ENCODE measurements around the gene DFFB. TPM values are rescaled to one million over a fixed set of nuclear protein-coding genes. Genes with fewer than 3 reads are reported as not detected.

Gene DFFB
- total and polyA plus RNA-seq, 9 of the 15 experiments (the other 6 are each of a cell fraction or from before 2014, with no cell fraction given) = 2.3 to 15.8 (median 11.5) TPM

DNA sequence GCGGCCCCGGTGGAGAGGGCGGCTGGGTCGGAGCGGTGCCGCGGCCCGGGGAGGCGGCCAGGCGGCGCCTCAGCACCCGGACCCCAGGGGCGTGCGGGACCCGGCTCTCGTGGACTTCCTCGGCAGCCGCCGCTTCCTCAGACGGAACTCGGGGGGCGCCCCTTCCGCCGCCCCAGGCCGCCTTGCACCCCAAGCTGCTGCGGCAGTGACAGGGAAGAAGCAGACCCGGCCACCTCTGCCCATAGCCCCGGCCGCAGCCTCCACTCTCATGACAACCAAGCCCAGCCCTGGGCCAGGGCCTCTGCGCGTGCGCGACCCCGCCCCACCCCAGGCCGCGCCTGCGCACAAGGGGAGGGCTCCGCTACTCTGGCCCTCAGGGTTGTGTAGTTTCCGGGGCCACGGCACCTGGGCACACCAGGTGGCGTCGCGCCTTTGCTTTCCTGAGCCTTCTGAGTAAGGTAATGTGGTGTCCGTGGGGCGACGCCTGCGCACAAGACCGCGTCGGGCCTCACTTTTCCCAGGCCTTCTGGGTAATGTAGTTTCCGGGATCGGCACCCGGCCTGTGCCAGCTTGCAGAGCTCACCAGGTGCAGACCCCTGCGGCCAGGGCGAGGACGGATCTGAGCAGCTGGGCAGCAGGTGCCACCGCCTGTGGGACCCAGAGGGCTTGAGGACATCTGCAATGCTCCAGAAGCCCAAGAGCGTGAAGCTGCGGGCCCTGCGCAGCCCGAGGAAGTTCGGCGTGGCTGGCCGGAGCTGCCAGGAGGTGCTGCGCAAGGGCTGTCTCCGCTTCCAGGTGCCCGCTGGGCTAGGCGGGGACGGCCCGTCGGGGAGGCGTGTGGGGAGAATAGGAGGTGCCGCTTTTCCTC is at the start of gene DFFB, which contains the start of gene CEP104 (continued):
- TF ChIP-seq CBX8 (IDR thresholded peaks at IDR 0.05; ENCODE audit: borderline replicate concordance, extremely low read depth, low read depth, low read length, poor library complexity, severe bottlenecking) = no peak
- peak; percentile 73 for TF ChIP-seq CCNT2 (IDR thresholded peaks at IDR 0.05; ENCODE audit: borderline replicate concordance, extremely low read depth, insufficient read length, low read depth, low read length)
- peak; percentile 13; the same call in 1 of the 2 replicates for TF ChIP-seq ESRRA (IDR thresholded peaks at IDR 0.05; ENCODE audit: borderline replicate concordance, low read depth)
- TF ChIP-seq USF1 (CRISPR knock-in tag; IDR thresholded peaks at IDR 0.05) = peak; percentile 20; the same call in 1 of the 2 replicates
- TF ChIP-seq ZNF140 (CRISPR knock-in tag; IDR thresholded peaks at IDR 0.05) = no peak
- no peak for TF ChIP-seq TEAD2 (tag; IDR thresholded peaks at IDR 0.05)
- peak; percentile 76 for TF ChIP-seq POLR2G (IDR thresholded peaks at IDR 0.05; ENCODE audit: low read depth, low read length)
- TF ChIP-seq ZNF263 (CRISPR knock-in tag; IDR thresholded peaks at IDR 0.05; ENCODE audit: borderline replicate concordance) = no peak
- peak; percentile 90 for TF ChIP-seq ZFX (CRISPR knock-in tag; IDR thresholded peaks at IDR 0.05)
- TF ChIP-seq MBD1 (CRISPR knock-in tag; IDR thresholded peaks at IDR 0.05) = no peak
- no peak for TF ChIP-seq MCM7 (IDR thresholded peaks at IDR 0.05)
- no peak for TF ChIP-seq ZNF239 (CRISPR knock-in tag; IDR thresholded peaks at IDR 0.05)
- TF ChIP-seq, protein P1, sequence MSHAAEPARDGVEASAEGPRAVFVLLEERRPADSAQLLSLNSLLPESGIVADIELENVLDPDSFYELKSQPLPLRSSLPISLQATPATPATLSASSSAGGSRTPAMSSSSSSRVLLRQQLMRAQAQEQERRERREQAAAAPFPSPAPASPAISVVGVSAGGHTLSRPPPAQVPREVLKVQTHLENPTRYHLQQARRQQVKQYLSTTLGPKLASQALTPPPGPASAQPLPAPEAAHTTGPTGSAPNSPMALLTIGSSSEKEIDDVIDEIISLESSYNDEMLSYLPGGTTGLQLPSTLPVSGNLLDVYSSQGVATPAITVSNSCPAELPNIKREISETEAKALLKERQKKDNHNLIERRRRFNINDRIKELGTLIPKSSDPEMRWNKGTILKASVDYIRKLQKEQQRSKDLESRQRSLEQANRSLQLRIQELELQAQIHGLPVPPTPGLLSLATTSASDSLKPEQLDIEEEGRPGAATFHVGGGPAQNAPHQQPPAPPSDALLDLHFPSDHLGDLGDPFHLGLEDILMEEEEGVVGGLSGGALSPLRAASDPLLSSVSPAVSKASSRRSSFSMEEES (CRISPR knock-in tag; IDR thresholded peaks at IDR 0.05) = no peak
- TF ChIP-seq, protein P2, sequence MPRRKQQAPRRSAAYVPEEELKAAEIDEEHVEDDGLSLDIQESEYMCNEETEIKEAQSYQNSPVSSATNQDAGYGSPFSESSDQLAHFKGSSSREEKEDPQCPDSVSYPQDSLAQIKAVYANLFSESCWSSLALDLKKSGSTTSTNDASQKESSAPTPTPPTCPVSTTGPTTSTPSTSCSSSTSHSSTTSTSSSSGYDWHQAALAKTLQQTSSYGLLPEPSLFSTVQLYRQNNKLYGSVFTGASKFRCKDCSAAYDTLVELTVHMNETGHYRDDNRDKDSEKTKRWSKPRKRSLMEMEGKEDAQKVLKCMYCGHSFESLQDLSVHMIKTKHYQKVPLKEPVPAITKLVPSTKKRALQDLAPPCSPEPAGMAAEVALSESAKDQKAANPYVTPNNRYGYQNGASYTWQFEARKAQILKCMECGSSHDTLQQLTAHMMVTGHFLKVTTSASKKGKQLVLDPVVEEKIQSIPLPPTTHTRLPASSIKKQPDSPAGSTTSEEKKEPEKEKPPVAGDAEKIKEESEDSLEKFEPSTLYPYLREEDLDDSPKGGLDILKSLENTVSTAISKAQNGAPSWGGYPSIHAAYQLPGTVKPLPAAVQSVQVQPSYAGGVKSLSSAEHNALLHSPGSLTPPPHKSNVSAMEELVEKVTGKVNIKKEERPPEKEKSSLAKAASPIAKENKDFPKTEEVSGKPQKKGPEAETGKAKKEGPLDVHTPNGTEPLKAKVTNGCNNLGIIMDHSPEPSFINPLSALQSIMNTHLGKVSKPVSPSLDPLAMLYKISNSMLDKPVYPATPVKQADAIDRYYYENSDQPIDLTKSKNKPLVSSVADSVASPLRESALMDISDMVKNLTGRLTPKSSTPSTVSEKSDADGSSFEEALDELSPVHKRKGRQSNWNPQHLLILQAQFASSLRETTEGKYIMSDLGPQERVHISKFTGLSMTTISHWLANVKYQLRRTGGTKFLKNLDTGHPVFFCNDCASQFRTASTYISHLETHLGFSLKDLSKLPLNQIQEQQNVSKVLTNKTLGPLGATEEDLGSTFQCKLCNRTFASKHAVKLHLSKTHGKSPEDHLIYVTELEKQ (CRISPR knock-in tag; IDR thresholded peaks at IDR 0.05) = no peak
- TF ChIP-seq CC2D1A (IDR thresholded peaks at IDR 0.05) = no peak
- TF ChIP-seq HDAC1 (IDR thresholded peaks at IDR 0.05) = peak in 1 of 2 experiments; percentile 50; a peak in 1 of 4 replicates
- no peak for TF ChIP-seq SPI1 (IDR thresholded peaks at IDR 0.05; ENCODE audit: borderline replicate concordance, low read depth, low read length)
- no peak for TF ChIP-seq HSF4 (CRISPR knock-in tag; IDR thresholded peaks at IDR 0.05; ENCODE audit: borderline replicate concordance)
- TF ChIP-seq ZNF766 (CRISPR knock-in tag; conservative IDR thresholded peaks at IDR 0.05) = no peak

Measured in K562 (cell line).